Transverse colon (tissue), 3 donors: ENCODE results near the gene SHROOM2.

Source experiments
- CTCF ChIP-seq, 5 experiments: fragments of 200-600 bp in 3 of 5; fragments of 450-650 bp in 2 of 5; sonication (generic) in 3 of 5; IDR thresholded peaks; 1 replicate in 2 of 5; 2 replicates in 3 of 5; pipeline ENCODE4 v1.5.1; 2016 to 2017; ENCODE audit warnings: antibody characterized with exemption in 5 of 5, inconsistent platforms in 3 of 5, mild to moderate bottlenecking in 2 of 5, moderate library complexity in 1 of 5
- EP300 ChIP-seq: sonication (generic); formaldehyde crosslinking; IDR thresholded peaks from one replicate; pipeline ENCODE4 v1.6.1; 2017; ENCODE audit warnings: antibody characterized with exemption, low read depth
- POLR2A ChIP-seq: fragments of 450-650 bp; IDR thresholded peaks from one replicate; pipeline ENCODE4 v1.6.1; 2016; ENCODE audit warnings: antibody characterized with exemption, mild to moderate bottlenecking, moderate library complexity

DNA sequence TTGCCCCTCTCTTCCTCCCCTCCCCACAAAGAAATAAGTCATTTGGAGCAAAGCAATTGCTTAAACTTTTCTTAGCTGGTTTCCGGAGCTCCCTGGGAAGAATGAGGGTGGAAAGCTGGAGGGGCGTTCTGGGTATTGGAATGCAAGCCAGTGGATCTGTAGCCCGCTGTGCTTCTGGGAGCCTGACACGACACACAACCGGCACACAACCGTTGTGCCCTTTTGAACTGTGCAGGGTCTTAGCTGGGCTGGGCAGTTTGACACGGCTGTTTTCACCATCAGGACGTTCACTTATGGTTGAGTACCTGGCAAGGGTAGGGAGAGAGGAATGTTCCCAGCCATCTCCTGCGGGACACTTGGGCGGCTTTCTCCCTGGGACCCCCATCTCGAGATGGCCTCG lies 38.3 kb downstream of the SHROOM2 start:
- no peak for TF ChIP-seq CTCF (IDR thresholded peaks at IDR 0.05)
- no peak for TF ChIP-seq POLR2A
- no peak for TF ChIP-seq EP300
